B cell (primary cell): ENCODE data around the gene CPM. TPM values are rescaled to one million over a fixed set of nuclear protein-coding genes. Genes with fewer than 3 reads are reported as not detected.
A peak's percentile ranks its signal among the peaks of the same experiment; 100 is the strongest.

Experiments
- ATAC-seq: fragments of 200-7000 bp; cut with Tn5 transposase; one replicate; pipeline ENCODE4 v1.10.0; 2021; ENCODE audit warnings: low read depth, mild to moderate bottlenecking, moderate number of reproducible peaks, moderate library complexity
- CTCF ChIA-PET: fragments of 350-600 bp; sonication (Branson Sonifier 250); formaldehyde crosslinking; loops from one replicate; lab custom pipeline; 2021; ENCODE audit warnings: antibody characterized with exemption, inconsistent platforms; lab: Charles Lee
- POLR2A ChIA-PET: fragments of 350-600 bp; sonication (Branson Sonifier 250); formaldehyde crosslinking; loops from one replicate; lab custom pipeline; 2021; ENCODE audit warnings: antibody characterized with exemption; lab: Charles Lee
- DNase-seq: peaks from one replicate; pipeline ENCODE4 v3.0.0; 2013
- H2AFZ ChIP-seq: 2 replicates; pipeline ENCODE4 v1.6.1; 2012; ENCODE audit warnings: mild to moderate bottlenecking, low read depth, low read length; ENCODE audit not compliant: insufficient read depth, poor library complexity, severe bottlenecking
- H3K27ac ChIP-seq, 2 donors: 1 replicate in 1 of 2; 2 replicates in 1 of 2; pipeline ENCODE4 v1.5.1; 2012 to 2013; ENCODE audit warnings: low read length in 2 of 2, mild to moderate bottlenecking in 2 of 2, moderate library complexity in 1 of 2
- H3K27me3 ChIP-seq, 4 experiments: fragments of 200-600 bp in 1 of 4; sonication (generic) in 1 of 4; replicated peaks in 1 of 4; 1 replicate in 2 of 4; 2 replicates in 2 of 4; pipeline versions ENCODE4 v1.6.1 to v1.7.0; 2013 to 2016; ENCODE audit warnings: low read length in 3 of 4, mild to moderate bottlenecking in 2 of 4, mixed read lengths in 1 of 4, moderate library complexity in 1 of 4; ENCODE audit not compliant: insufficient read depth in 4 of 4, control insufficient read depth in 3 of 4; ENCODE audit errors: control extremely low read depth in 1 of 4
- H3K36me3 ChIP-seq, 2 experiments: replicated peaks in 1 of 2; 1 replicate in 1 of 2; 2 replicates in 1 of 2; pipeline versions ENCODE4 v1.6.1 to v1.7.1; 2013; ENCODE audit warnings: low read length in 1 of 2; ENCODE audit not compliant: insufficient read depth in 2 of 2, control insufficient read depth in 1 of 2; ENCODE audit errors: control extremely low read depth in 1 of 2, extremely low read depth in 1 of 2
- H3K4me1 ChIP-seq, 2 donors: fragments of 200-600 bp in 1 of 2; sonication (generic) in 1 of 2; 1 replicate in 1 of 2; 2 replicates in 1 of 2; pipeline versions ENCODE4 v1.5.1 to v1.6.1; 2013 to 2017; ENCODE audit warnings: low read length in 2 of 2; ENCODE audit not compliant: control insufficient read depth in 2 of 2, insufficient read depth in 2 of 2
- H3K4me2 ChIP-seq: replicated peaks from 2 replicates; pipeline ENCODE3; 2012; ENCODE audit warnings: mild to moderate bottlenecking, low read depth, low read length; ENCODE audit not compliant: poor library complexity, severe bottlenecking
- H3K4me3 ChIP-seq, 5 experiments: fragments of 200-600 bp in 1 of 5; sonication (generic) in 1 of 5; 1 replicate in 3 of 5; 2 replicates in 2 of 5; pipeline versions ENCODE4 v1.5.1 to v1.7.0; 2011 to 2016; ENCODE audit warnings: low read length in 4 of 5, mild to moderate bottlenecking in 4 of 5, low read depth in 2 of 5, control low read depth in 1 of 5, moderate library complexity in 1 of 5; ENCODE audit not compliant: insufficient read depth in 1 of 5; ENCODE audit errors: control extremely low read depth in 1 of 5, extremely low read depth in 1 of 5
- H3K79me2 ChIP-seq: fragments of 200-600 bp; sonication (generic); one replicate; pipeline ENCODE4 v1.6.0; 2016; ENCODE audit warnings: low read length; ENCODE audit not compliant: control insufficient read depth, insufficient read depth
- H3K9ac ChIP-seq: fragments of 200-600 bp; sonication (generic); 2 replicates; pipeline ENCODE4 v1.6.1; 2017; ENCODE audit warnings: mild to moderate bottlenecking, low read length, moderate library complexity
- H3K9me3 ChIP-seq, 3 donors: one replicate each; pipeline versions ENCODE4 v1.6.1 to v1.7.1; 2013; ENCODE audit warnings: low read length in 2 of 3; ENCODE audit not compliant: control insufficient read depth in 2 of 3, insufficient read depth in 1 of 3; ENCODE audit errors: control extremely low read depth in 1 of 3
- H4K20me1 ChIP-seq: 2 replicates; pipeline ENCODE4 v1.6.0; 2012; ENCODE audit warnings: mild to moderate bottlenecking, low read length; ENCODE audit not compliant: insufficient read depth, control insufficient read depth, poor library complexity, severe bottlenecking
- H3K27ac Mint-ChIP-seq: one replicate; pipeline ENCODE4 v1.8.0; 2021; ENCODE audit warnings: mixed read lengths
- H3K27me3 Mint-ChIP-seq: one replicate; pipeline ENCODE4 v1.8.0; 2021; ENCODE audit warnings: mixed read lengths
- H3K4me1 Mint-ChIP-seq: one replicate; pipeline ENCODE4 v1.8.0; 2021; ENCODE audit warnings: mixed read lengths
- H3K4me3 Mint-ChIP-seq: one replicate; pipeline ENCODE4 v1.8.0; 2021; ENCODE audit warnings: mixed read lengths
- H3K9me3 Mint-ChIP-seq: one replicate; pipeline ENCODE4 v1.8.0; 2022; ENCODE audit warnings: mixed read lengths; ENCODE audit not compliant: insufficient read depth
- EZH2 ChIP-seq: IDR thresholded peaks from 2 replicates; pipeline ENCODE4 v1.6.1; 2012; ENCODE audit warnings: borderline replicate concordance, low read depth, mild to moderate bottlenecking, moderate library complexity, low read length; ENCODE audit not compliant: insufficient read depth, poor library complexity, severe bottlenecking
- WGBS: methylation state at CpG from one replicate; pipeline ENCODE4 v1.1.5; 2013; ENCODE audit warnings: missing lambda C conversion rate; ENCODE audit not compliant: insufficient coverage; 5-methylcytosine and 5-hydroxymethylcytosine counted together
- intact Hi-C: fragments of 100-400 bp; cut with micrococcal nuclease; formaldehyde crosslinking; loops from one replicate; pipeline ENCODE4 v1.10.0; 2022
- polyA plus RNA-seq: library from polyadenylated mRNA; depleted of rRNA; stranded (reverse); fragments of >200 nt; gene quantifications from 2 replicates; pipeline ENCODE4 v1.2.3, GENCODE V29; 2012
- total RNA-seq, 2 donors: library from RNA; stranded (reverse); fragments of 120-200 nt in 1 of 2; gene quantifications; 1 replicate in 1 of 2; 2 replicates in 1 of 2; pipeline versions ENCODE4 v1.2.3 to v1.2.4, GENCODE V29; 2013 to 2022
- TF ChIP-seq, protein P1 (sequence below): fragments of 200-600 bp; IDR thresholded peaks from one replicate; pipeline ENCODE4 v1.8.0; 2022; ENCODE audit warnings: antibody characterized with exemption, mild to moderate bottlenecking

Gene CPM
- total and polyA plus RNA-seq, 2 donors (not counting 1 experiment from before 2014, with no cell fraction given) = 1.2 to 5.0 TPM

- Histone ChIP-seq H3K4me3 (no peak overlapping the region), H4K20me1 (no peaks in the 10 kb centered on the region), H3K4me1 (no peaks in the 10 kb centered on the region), H3K79me2 (no peaks in the 10 kb centered on the region), H3K27me3 (no peaks in the 10 kb centered on the region), H3K9me3 (no peaks in the 10 kb centered on the region), H3K9ac (no peak overlapping the region), H3K27ac (no peak overlapping the region), H2AFZ (no peak overlapping the region), H3K4me2 (no peak overlapping the region), H3K36me3 (peaks cover 3 to 26% of the 10 kb centered on the region in 2 experiments)
- ATAC-seq = no peak
- no peak for TF ChIP-seq EZH2
- TF ChIP-seq, protein P1, sequence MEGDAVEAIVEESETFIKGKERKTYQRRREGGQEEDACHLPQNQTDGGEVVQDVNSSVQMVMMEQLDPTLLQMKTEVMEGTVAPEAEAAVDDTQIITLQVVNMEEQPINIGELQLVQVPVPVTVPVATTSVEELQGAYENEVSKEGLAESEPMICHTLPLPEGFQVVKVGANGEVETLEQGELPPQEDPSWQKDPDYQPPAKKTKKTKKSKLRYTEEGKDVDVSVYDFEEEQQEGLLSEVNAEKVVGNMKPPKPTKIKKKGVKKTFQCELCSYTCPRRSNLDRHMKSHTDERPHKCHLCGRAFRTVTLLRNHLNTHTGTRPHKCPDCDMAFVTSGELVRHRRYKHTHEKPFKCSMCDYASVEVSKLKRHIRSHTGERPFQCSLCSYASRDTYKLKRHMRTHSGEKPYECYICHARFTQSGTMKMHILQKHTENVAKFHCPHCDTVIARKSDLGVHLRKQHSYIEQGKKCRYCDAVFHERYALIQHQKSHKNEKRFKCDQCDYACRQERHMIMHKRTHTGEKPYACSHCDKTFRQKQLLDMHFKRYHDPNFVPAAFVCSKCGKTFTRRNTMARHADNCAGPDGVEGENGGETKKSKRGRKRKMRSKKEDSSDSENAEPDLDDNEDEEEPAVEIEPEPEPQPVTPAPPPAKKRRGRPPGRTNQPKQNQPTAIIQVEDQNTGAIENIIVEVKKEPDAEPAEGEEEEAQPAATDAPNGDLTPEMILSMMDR = no peak
- Mint-ChIP-seq H3K9me3 (no peaks in the 10 kb centered on the region), H3K4me3 (no peak overlapping the region), H3K27ac (no peak overlapping the region), H3K27me3 (no peaks in the 10 kb centered on the region), H3K4me1 (no peaks in the 10 kb centered on the region)
- intact Hi-C loops = no loop called here
- DNase-seq = no peak
- CTCF ChIA-PET = interaction anchor here (4.7 kb wide), 1 partner anchor 13 kb away, joined by 32 read pairs; no protein-coding TSS in a partner anchor
- WGBS = 100% methylated on average over 3 of the region's 4 CpGs
- POLR2A ChIA-PET = no interaction called here
Measured at GRCh38 chr12:68844318-68844745, 88.6 kb downstream of the CPM start.

- Mint-ChIP-seq H3K4me1 (no peaks in the 10 kb centered on the region), H3K4me3 (no peak overlapping the region), H3K9me3 (no peaks in the 10 kb centered on the region), H3K27me3 (no peaks in the 10 kb centered on the region), H3K27ac (peak overlapping the region; percentile 8)
- H3K9ac ChIP-seq = no peak overlapping the region
- no peak for DNase-seq
- H3K4me1 ChIP-seq = no peaks in the 10 kb centered on the region
- H2AFZ ChIP-seq = no peak overlapping the region
- no CpG with 5 or more reads among the region's 2 CpGs for WGBS
- no peak for TF ChIP-seq EZH2
- TF ChIP-seq, protein P1 = no peak
- POLR2A ChIA-PET = no interaction called here
- H3K27me3 ChIP-seq = no peaks in the 10 kb centered on the region
- no peak for ATAC-seq
- H3K36me3 ChIP-seq = peaks cover 3 to 38% of the 10 kb centered on the region in 2 experiments
- CTCF ChIA-PET = interaction anchor here (4.7 kb wide), 1 partner anchor 12 kb away, joined by 32 read pairs; no protein-coding TSS in a partner anchor
- no peaks in the 10 kb centered on the region for H4K20me1 ChIP-seq
- H3K4me3 ChIP-seq = no peak overlapping the region
- H3K4me2 ChIP-seq = no peak overlapping the region
- intact Hi-C loops = no loop called here
- no peak overlapping the region for H3K27ac ChIP-seq
- H3K9me3 ChIP-seq = no peaks in the 10 kb centered on the region
- no peaks in the 10 kb centered on the region for H3K79me2 ChIP-seq
Measured at GRCh38 chr12:68842784-68843567, 90.0 kb downstream of the CPM start.
